ENCODE data around the gene DHRS1.

DHRS1 gene

GRCh38 chr14:24267516-24267915 is 32.1 kb downstream of the DHRS1 start:
- Histone ChIP-seq H3K79me2 (ENCODE audit: low read length) (no peaks in the 10 kb centered on the region), H3K9me3 (ENCODE audit: insufficient read depth, low read length) (no peaks in the 10 kb centered on the region), H3K9ac (ENCODE audit: low read length) (no peak overlapping the region), H3K27me3 (ENCODE audit: low read depth, low read length) (no peaks in the 10 kb centered on the region), H3K4me2 (ENCODE audit: low read length) (no peak overlapping the region), H3K4me1 (ENCODE audit: low read length) (peaks cover 14% of the 10 kb centered on the region), H2AFZ (ENCODE audit: low read depth, low read length) (no peak overlapping the region), H3K27ac (ENCODE audit: low read length) (no peak overlapping the region), H4K20me1 (ENCODE audit: insufficient read depth, low read length) (no peaks in the 10 kb centered on the region), H3K4me3 (ENCODE audit: low read length) (no peak overlapping the region), H3K36me3 (replicated peaks; ENCODE audit: low read depth, low read length) (peaks cover 2% of the 10 kb centered on the region)
- no peak for TF ChIP-seq CTCF (IDR thresholded peaks at IDR 0.05; ENCODE audit: low read depth, low read length)
- no peak for TF ChIP-seq EZH2phosphoT487 (IDR thresholded peaks at IDR 0.05; ENCODE audit: low read depth)

GRCh38 chr14:24266344-24267244 is 33.0 kb downstream of the DHRS1 start:
- H3K4me1 ChIP-seq (ENCODE audit: low read length), result peaks cover 5% of the 10 kb centered on the region
- no peak overlapping the region for H3K27ac ChIP-seq (ENCODE audit: low read length)
- H3K27me3 ChIP-seq (ENCODE audit: low read depth, low read length), result no peaks in the 10 kb centered on the region
- H3K9ac ChIP-seq (ENCODE audit: low read length), result no peak overlapping the region
- H3K4me3 ChIP-seq (ENCODE audit: low read length), result no peak overlapping the region
- no peaks in the 10 kb centered on the region for H3K79me2 ChIP-seq (ENCODE audit: low read length)
- H3K36me3 ChIP-seq (replicated peaks; ENCODE audit: low read depth, low read length), result peaks cover 2% of the 10 kb centered on the region
- no peaks in the 10 kb centered on the region for H3K9me3 ChIP-seq (ENCODE audit: insufficient read depth, low read length)
- H3K4me2 ChIP-seq (ENCODE audit: low read length), result no peak overlapping the region
- H4K20me1 ChIP-seq (ENCODE audit: insufficient read depth, low read length), result no peaks in the 10 kb centered on the region
- no peak overlapping the region for H2AFZ ChIP-seq (ENCODE audit: low read depth, low read length)
- TF ChIP-seq CTCF (IDR thresholded peaks at IDR 0.05; ENCODE audit: low read depth, low read length), result no peak
- no peak for TF ChIP-seq EZH2phosphoT487 (IDR thresholded peaks at IDR 0.05; ENCODE audit: low read depth)

GRCh38 chr14:24264298-24264697 is 35.3 kb downstream of the DHRS1 start:
- Histone ChIP-seq H3K79me2 (ENCODE audit: low read length) (no peaks in the 10 kb centered on the region), H3K36me3 (replicated peaks; ENCODE audit: low read depth, low read length) (peaks cover 2% of the 10 kb centered on the region), H3K4me2 (ENCODE audit: low read length) (no peak overlapping the region), H3K27me3 (ENCODE audit: low read depth, low read length) (no peaks in the 10 kb centered on the region), H3K9me3 (ENCODE audit: insufficient read depth, low read length) (no peaks in the 10 kb centered on the region), H3K4me1 (ENCODE audit: low read length) (no peaks in the 10 kb centered on the region), H2AFZ (ENCODE audit: low read depth, low read length) (no peak overlapping the region), H4K20me1 (ENCODE audit: insufficient read depth, low read length) (no peaks in the 10 kb centered on the region), H3K4me3 (ENCODE audit: low read length) (no peak overlapping the region), H3K27ac (ENCODE audit: low read length) (no peak overlapping the region), H3K9ac (ENCODE audit: low read length) (no peak overlapping the region)
- no peak for TF ChIP-seq CTCF (IDR thresholded peaks at IDR 0.05; ENCODE audit: low read depth, low read length)
- no peak for TF ChIP-seq EZH2phosphoT487 (IDR thresholded peaks at IDR 0.05; ENCODE audit: low read depth)

GRCh38 chr14:24263848-24264247 is 35.7 kb downstream of the DHRS1 start:
- Histone ChIP-seq H3K9me3 (ENCODE audit: insufficient read depth, low read length) (no peaks in the 10 kb centered on the region), H3K4me3 (ENCODE audit: low read length) (no peak overlapping the region), H2AFZ (ENCODE audit: low read depth, low read length) (no peak overlapping the region), H3K27ac (ENCODE audit: low read length) (no peak overlapping the region), H3K27me3 (ENCODE audit: low read depth, low read length) (no peaks in the 10 kb centered on the region), H3K4me1 (ENCODE audit: low read length) (no peaks in the 10 kb centered on the region), H4K20me1 (ENCODE audit: insufficient read depth, low read length) (no peaks in the 10 kb centered on the region), H3K36me3 (replicated peaks; ENCODE audit: low read depth, low read length) (peaks cover 2% of the 10 kb centered on the region), H3K9ac (ENCODE audit: low read length) (no peak overlapping the region), H3K4me2 (ENCODE audit: low read length) (no peak overlapping the region), H3K79me2 (ENCODE audit: low read length) (no peaks in the 10 kb centered on the region)
- TF ChIP-seq CTCF (IDR thresholded peaks at IDR 0.05; ENCODE audit: low read depth, low read length) (no peak), EZH2phosphoT487 (IDR thresholded peaks at IDR 0.05; ENCODE audit: low read depth) (no peak)

Data from OCI-LY3 (cell line).